Testis (tissue), 3 donors: ENCODE results near the gene NCAM1. TPM values are rescaled to one million over a fixed set of nuclear protein-coding genes. Genes with fewer than 3 reads are reported as not detected.

ENCODE experiments used
- DNase-seq: peaks from one replicate; pipeline ENCODE4 v3.0.0-alpha.2; 2019
- H3K27ac ChIP-seq, 2 donors: fragments of 200-600 bp; sonication (generic); one replicate each; pipeline ENCODE4 v1.5.1; 2019
- H3K27me3 ChIP-seq: fragments of 200-600 bp; sonication (generic); one replicate; pipeline ENCODE4 v1.5.1; 2019
- H3K36me3 ChIP-seq: fragments of 200-600 bp; sonication (generic); one replicate; pipeline ENCODE4 v1.5.1; 2017; ENCODE audit warnings: low read depth; ENCODE audit errors: missing control alignments
- H3K4me1 ChIP-seq: fragments of 200-600 bp; sonication (generic); one replicate; pipeline ENCODE4 v1.5.1; 2019
- H3K4me3 ChIP-seq, 2 donors: fragments of 200-600 bp; sonication (generic); one replicate each; pipeline ENCODE4 v1.5.1; 2017 to 2019
- H3K9me3 ChIP-seq: fragments of 200-600 bp; sonication (generic); one replicate; pipeline ENCODE4 v1.5.1; 2017
- CTCF ChIP-seq, 3 experiments: fragments of 450-650 bp in 2 of 3; fragments of 200-600 bp in 1 of 3; sonication (generic) in 1 of 3; IDR thresholded peaks; one replicate each; pipeline ENCODE4 v1.5.1; 2016 to 2019; ENCODE audit warnings: antibody characterized with exemption in 3 of 3, mild to moderate bottlenecking in 2 of 3, moderate library complexity in 1 of 3
- POLR2A ChIP-seq: fragments of 450-650 bp; IDR thresholded peaks from one replicate; pipeline ENCODE4 v1.6.1; 2017; ENCODE audit warnings: antibody characterized with exemption, mild to moderate bottlenecking, moderate library complexity
- WGBS, 2 donors: methylation state at CpG; one replicate each; pipeline ENCODE4 v1.1.5; 2018; 5-methylcytosine and 5-hydroxymethylcytosine counted together
- intact Hi-C: fragments of 100-400 bp; cut with DNase I; formaldehyde crosslinking; loops from one replicate; pipeline ENCODE4 v1.15.1; 2023; ENCODE audit warnings: low total_unique reads
- polyA plus RNA-seq: library from polyadenylated mRNA; stranded (reverse); fragments of 350-450 nt; fragmentation: Illumina TruSeq; extraction: RNeasy Lipid Tissue Mini Kit (QIAGEN cat#74804); gene quantifications from one replicate; pipeline ENCODE4 v1.2.3, GENCODE V29; 2014; ENCODE audit warnings: low read depth, low replicate concordance; ENCODE audit not compliant: insufficient read depth
- small RNA-seq, 2 donors: library from RNA; depleted of rRNA; stranded (forward); fragments of <200 nt; gene quantifications; one replicate each; pipeline ENCODE3, GENCODE V24; 2016
- total RNA-seq, 2 donors: library from RNA; depleted of rRNA; stranded (reverse); fragments of >200 nt; gene quantifications; one replicate each; pipeline ENCODE4 v1.2.3, GENCODE V29; 2016

NCAM1 gene
- total and polyA plus RNA-seq, 3 donors from 2014 or later = 12.3 to 33.3 (median 13.8) TPM

- DNase-seq = no peak
- no peaks in the 10 kb centered on the region for H3K4me1 ChIP-seq
- no peak overlapping the region for H3K27ac ChIP-seq
- intact Hi-C loops = no loop called here
- no peak overlapping the region for H3K4me3 ChIP-seq
- TF ChIP-seq POLR2A (no peak), CTCF (IDR thresholded peaks at IDR 0.05) (no peak)
- H3K9me3 ChIP-seq = no peaks in the 10 kb centered on the region
- H3K27me3 ChIP-seq = no peaks in the 10 kb centered on the region
- no peaks in the 10 kb centered on the region for H3K36me3 ChIP-seq
- 95 to 96% methylated on average over 5 of the region's 5 CpGs for WGBS, 2 donors
Measured at GRCh38 chr11:113324250-113324649, 363.0 kb downstream of the NCAM1 start.

Small RNA genes within 50 kb of the gene (small RNA-seq; reads per million reads assigned to genes)
- gene RNU7-187P = 0 reads per million in 2 donors
